HG02798 (cell line): ENCODE data around the gene EPHB3.

Experiments used
- ATAC-seq: cut with Tn5 transposase; IDR thresholded peaks from one replicate; pipeline ENCODE4 v1.9.1; 2021; ENCODE audit warnings: mild to moderate bottlenecking; ENCODE audit not compliant: unreplicated experiment, poor library complexity

EPHB3 gene

GRCh38 chr3:184562878-184563560 is 1.4 kb downstream of the EPHB3 start:
- no peak for ATAC-seq

DNA sequence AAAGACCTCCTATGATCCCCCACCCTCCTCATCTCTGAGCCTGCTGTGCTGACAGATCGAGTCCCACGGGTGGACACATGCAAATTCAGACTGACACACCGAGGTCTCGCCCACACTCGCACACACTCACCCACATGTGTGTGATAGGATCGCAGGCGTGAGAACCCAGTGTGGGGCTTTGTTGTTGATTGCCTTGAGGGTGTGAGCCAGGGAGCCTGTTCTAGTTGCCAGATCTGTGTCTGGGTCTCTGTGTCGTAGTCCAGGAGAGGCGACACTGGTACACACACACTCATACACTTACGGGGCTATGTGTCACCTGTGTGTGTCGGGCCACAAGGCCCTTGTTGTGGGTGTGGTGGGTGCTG is 2.0 kb downstream of the EPHB3 start:
- no peak for ATAC-seq

GRCh38 chr3:184563941-184564684 is 2.5 kb downstream of the EPHB3 start:
- no peak for ATAC-seq

DNA sequence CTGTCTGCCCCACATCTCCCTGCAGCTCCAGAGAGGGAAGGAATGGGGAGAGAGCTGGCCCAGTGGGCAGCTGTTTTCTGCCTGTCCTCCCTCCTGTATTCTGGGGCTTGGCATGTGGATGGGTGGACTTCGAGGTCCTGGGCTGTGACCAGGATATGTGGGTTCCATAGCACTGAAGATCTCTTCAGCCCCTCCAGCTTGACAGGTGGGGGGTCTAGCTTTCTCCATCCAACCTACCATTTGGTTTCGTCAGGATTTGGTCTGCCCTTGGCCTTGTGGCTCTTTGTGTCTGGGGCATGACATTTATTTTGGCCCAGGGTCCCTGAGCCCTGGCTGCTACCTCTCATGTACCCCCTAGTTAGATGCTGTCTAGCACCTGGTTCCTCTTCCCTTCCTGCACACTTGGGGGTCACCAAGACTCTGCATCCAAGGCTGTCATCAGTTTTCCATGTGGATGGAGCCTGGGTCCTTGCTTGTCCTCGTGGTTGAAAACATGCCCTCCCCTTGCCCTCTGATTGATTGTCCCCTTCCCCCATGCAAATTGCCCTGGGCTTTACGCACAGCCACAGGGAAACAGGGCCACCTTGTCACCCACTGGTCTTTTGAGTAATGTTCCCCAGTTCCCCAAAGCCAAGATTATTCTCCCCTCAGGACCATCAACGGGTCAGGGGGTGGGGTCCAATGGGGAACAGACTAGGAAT is 3.2 kb downstream of the EPHB3 start:
- ATAC-seq, result no peak

- ATAC-seq, result no peak
Observed at GRCh38 chr3:184565421-184566211, 4.0 kb downstream of the EPHB3 start.

DNA sequence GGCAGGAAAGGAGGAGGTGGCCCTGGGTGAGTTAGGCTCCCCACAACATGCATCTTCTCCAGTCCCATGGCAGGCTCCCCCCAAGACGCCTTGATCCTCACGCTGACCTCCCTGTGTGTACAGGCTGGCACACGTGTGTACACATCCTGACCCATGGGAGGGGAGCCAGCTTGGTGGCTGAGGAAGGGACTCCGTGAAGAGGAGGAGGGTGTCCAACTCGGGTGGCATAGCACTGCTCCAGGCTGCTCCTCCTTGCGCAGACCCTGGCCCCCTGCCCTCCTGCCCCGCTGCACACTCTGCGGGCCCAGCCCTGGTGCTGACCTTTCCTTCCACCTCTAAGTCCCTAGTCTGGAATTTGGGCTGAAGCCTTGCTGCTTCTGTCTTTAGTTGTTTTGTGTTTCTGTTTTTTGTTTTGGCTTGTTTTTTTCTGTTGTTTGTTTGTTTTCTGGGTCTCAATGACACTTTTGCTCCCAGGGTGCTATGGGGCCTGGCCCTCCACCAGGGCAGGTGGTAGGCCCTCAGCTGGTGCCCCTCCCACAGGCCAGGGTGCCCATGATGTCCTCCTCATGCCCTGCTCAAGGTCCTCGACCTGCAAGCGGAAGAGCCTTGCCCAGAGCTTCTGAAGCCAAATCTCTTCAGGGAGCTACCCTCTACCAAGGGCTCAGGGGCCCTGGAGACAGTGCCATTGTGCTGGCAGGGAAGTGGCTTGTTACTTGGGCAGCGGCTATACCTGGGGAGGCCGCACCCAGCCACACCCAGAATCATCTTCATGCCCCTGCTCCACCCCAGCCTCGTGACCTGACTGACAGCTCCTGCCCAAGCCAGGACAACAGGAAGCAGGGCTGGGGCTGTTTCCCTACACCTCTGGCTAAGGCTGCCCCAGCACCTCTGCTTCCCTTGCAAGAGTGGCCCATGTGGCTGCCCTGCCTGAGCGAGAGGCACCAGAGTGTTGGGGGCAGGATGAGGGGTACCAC is 5.1 kb downstream of the EPHB3 start:
- no peak for ATAC-seq

GRCh38 chr3:184567946-184568559 is 6.5 kb downstream of the EPHB3 start:
- ATAC-seq, result no peak

DNA sequence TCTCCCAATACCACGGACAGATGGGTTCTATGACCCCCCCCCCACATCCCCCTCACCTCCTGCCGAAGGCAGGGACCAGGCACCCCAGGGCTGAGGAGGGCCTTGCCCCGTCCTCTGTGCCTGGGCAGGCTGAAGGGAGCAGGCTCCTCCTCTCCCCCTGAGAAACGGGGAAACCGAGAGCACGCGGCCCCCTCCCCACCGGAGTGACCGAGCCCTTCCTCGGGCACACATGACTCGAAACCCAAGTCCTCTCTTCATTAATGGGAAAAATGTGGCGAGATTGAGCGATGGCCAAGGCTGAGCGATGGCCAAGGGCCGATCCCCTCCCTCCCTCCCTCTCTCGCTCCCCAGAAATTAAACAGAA is 7.0 kb downstream of the EPHB3 start:
- no peak for ATAC-seq

GRCh38 chr3:184568924-184569829 is 7.6 kb downstream of the EPHB3 start:
- ATAC-seq, result no peak

- no peak for ATAC-seq
Observed at GRCh38 chr3:184570035-184570434, 8.4 kb downstream of the EPHB3 start.

- ATAC-seq, result no peak
Observed at GRCh38 chr3:184570489-184570888, 8.9 kb downstream of the EPHB3 start.

GRCh38 chr3:184571750-184572377 is 10.3 kb downstream of the EPHB3 start:
- ATAC-seq, result no peak

DNA sequence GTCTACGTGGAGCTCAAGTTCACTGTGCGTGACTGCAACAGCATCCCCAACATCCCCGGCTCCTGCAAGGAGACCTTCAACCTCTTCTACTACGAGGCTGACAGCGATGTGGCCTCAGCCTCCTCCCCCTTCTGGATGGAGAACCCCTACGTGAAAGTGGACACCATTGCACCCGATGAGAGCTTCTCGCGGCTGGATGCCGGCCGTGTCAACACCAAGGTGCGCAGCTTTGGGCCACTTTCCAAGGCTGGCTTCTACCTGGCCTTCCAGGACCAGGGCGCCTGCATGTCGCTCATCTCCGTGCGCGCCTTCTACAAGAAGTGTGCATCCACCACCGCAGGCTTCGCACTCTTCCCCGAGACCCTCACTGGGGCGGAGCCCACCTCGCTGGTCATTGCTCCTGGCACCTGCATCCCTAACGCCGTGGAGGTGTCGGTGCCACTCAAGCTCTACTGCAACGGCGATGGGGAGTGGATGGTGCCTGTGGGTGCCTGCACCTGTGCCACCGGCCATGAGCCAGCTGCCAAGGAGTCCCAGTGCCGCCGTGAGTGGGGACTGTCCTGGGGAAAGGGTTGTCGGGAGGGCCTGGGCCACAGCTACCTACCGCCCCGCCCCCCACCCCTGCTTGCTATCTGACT is 11.2 kb downstream of the EPHB3 start:
- no peak for ATAC-seq

DNA sequence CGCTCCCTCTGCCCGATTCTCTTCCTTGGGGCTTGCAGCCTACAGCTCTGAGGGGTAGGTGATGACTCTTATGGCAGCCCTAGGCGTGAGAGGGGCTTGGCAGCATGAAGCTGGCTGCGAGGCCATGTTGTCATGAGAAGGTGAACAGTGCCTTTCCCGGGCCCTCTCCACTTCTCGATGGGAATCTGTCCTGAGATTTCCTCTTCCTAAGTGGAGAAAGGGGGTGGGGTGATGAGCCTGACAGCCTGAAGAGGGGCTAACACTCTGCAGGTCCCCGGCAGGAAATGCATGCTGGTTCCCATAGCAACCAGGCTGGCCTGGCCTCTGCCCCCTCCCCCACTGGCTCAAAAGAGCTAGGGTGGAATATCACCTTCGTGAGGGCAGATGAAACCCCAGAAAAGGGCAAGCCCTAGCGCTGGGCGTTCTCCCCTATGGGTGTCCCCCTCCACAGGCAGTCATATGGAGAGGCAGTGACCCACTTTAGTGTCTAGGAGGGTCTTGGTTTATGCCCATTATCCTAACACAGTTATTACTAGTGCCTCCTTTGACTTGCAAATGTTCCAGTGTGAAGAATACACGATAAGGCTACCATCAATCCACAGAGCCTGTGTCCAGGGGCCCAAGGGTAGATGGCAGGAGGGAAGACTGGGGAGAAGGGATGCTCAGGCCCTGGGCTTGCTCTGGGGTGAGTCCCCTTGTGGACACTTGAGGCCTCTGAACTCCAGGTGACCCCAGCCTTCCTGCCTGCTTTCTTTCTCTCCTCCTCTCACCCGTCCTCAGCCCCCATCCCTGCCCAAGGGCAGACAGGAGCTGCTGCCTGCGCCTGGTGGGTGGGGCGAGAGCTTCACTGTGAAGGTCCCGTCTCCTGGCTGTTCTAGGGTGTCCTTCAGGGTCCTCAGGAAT is 13.2 kb downstream of the EPHB3 start:
- ATAC-seq, result no peak

- no peak for ATAC-seq
Observed at GRCh38 chr3:184575701-184576100, 14.1 kb downstream of the EPHB3 start.
